Measurements from ENCODE around the gene DAB2IP.

Gene DAB2IP

DNA sequence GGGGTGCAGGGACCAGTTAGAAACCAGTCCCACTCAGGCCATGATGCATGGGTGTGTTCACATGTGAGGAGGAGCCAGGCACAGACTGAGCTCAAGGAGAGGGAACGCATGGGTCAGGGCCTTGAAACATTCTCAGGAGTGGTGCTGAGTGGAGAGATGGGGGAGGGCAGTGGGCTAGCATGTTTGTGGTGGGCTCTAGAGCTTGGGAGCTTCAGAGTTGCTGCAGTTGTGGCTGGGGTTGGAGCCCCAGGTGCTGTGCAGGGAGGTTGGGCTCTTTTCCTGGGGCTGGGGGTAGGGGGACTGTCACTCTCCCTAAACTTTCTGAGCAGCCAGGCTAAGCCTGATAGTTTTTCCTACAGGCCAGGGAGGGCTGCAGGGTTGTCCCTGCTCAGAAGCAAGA, 95.4 kb downstream of the DAB2IP start:
- ChIA-PET CTCF (interaction anchor here (0.5 to 1.3 kb wide), 2 partner anchors 60 to 206 kb away, joined by 3 to 6 read pairs; no protein-coding TSS in a partner anchor), POLR2A (ENCODE audit: low non-redundant PET) (no interaction called here)
- no peak for TF ChIP-seq CTCF (conservative IDR thresholded peaks at IDR 0.05; ENCODE audit: low read depth)
- H3K27ac ChIP-seq: peak overlapping the region; percentile 84
- no peak for DNase-seq (ENCODE audit: low spot score)

GRCh38 chr9:121748074-121748473, 96.6 kb downstream of the DAB2IP start:
- no peak for DNase-seq (ENCODE audit: low spot score)
- no peak for TF ChIP-seq CTCF (conservative IDR thresholded peaks at IDR 0.05; ENCODE audit: low read depth)
- POLR2A ChIA-PET (ENCODE audit: low non-redundant PET): interaction anchor here (0.6 kb wide), 1 partner anchor 328 kb away, joined by 11 read pairs; no protein-coding TSS in a partner anchor
- CTCF ChIA-PET: interaction anchor here (0.5 to 1.3 kb wide), 5 partner anchors 18 to 202 kb away, joined by 3 to 7 read pairs (median 4); no protein-coding TSS in a partner anchor
- peak overlapping the region; percentile 84 for H3K27ac ChIP-seq

DNA sequence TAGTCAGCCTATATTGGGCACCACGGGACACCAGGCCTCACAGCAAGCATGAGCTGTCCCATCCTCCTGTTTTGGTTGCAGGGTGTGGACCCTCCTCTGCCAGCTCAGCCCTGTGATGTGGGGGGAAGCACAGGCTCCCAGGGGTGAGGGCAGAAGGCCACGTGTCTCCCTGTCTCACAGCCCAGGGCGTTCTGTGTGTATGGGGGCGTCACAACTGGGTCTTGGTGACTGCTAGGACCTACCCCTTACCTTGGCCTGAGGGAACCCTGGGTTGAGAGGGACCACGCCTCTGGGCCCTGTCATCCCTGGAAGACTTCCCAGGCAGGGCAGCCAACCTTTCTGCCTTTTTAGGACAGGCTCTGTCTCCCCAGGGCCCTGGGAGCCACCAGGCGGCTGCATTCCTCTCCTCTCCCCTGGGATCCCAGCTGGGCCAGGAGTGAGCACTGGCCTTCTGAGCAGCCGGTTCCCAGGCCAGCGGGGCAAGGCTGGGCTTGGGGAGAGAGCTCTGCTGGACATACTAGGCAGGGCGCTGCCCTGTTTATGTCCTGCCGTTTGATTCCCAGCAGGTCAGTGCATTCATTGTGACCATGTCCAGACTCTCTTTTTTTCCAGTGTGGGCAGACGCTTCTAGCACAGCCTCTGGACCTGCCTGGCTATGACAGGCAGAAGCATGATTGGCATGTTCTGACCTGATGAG, 97.4 kb downstream of the DAB2IP start:
- H3K27ac ChIP-seq: peak overlapping the region; percentile 84
- ChIA-PET CTCF (interaction anchor here (0.7 to 1.3 kb wide), 3 partner anchors 62 to 203 kb away, joined by 4 to 7 read pairs (median 6); no protein-coding TSS in a partner anchor), POLR2A (ENCODE audit: low non-redundant PET) (no interaction called here)
- DNase-seq (ENCODE audit: low spot score): no peak
- TF ChIP-seq CTCF (conservative IDR thresholded peaks at IDR 0.05; ENCODE audit: low read depth): no peak

DNA sequence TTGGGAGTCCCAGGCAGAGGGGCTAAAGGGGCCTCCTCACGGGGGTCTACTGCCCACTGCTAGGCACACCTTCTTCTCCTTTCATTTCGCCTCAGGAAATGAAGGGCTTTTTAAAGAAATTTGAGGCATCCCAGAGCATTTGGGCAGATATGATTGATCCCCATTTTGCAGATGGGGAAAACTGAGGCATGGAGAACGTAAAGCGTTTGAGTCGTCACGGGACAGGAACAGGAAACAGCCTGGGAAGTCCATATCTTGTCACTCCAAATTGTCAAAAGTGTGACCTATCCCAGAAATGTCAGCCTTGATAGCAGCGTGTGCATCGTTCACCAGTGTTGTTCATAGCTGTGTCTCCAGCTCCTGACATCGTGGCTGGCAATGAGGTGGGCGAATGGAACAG, 98.2 kb downstream of the DAB2IP start:
- CTCF ChIA-PET: interaction anchor here (0.6 to 1.3 kb wide), 3 partner anchors 62 to 204 kb away, joined by 3 to 7 read pairs (median 4); no protein-coding TSS in a partner anchor

GRCh38 chr9:121750259-121750714, 98.9 kb downstream of the DAB2IP start:
- ChIA-PET CTCF (interaction anchor here (0.6 to 1.1 kb wide), 5 partner anchors 30 to 205 kb away, joined by 3 to 4 read pairs (median 3); no protein-coding TSS in a partner anchor), POLR2A (ENCODE audit: low non-redundant PET) (no interaction called here)
- no peak for TF ChIP-seq CTCF (conservative IDR thresholded peaks at IDR 0.05; ENCODE audit: low read depth)
- no peak for DNase-seq (ENCODE audit: low spot score)
- no peak overlapping the region for H3K27ac ChIP-seq

More for the DNA sequence above, 98.2 kb downstream of the DAB2IP start:
- no peak for DNase-seq (ENCODE audit: low spot score)
- peak overlapping the region; percentile 84 for H3K27ac ChIP-seq
- POLR2A ChIA-PET (ENCODE audit: low non-redundant PET): no interaction called here
- TF ChIP-seq CTCF (conservative IDR thresholded peaks at IDR 0.05; ENCODE audit: low read depth): no peak

GRCh38 chr9:121750715-121751623, 99.5 kb downstream of the DAB2IP start:
- H3K27ac ChIP-seq: peak overlapping the region; percentile 56; the same call in 1 of the 2 replicates
- DNase-seq (ENCODE audit: low spot score): no peak
- no peak for TF ChIP-seq CTCF (conservative IDR thresholded peaks at IDR 0.05; ENCODE audit: low read depth)
- ChIA-PET POLR2A (ENCODE audit: low non-redundant PET) (no interaction called here), CTCF (interaction anchor here (0.6 to 1.1 kb wide), 5 partner anchors 30 to 205 kb away, joined by 3 to 4 read pairs (median 3); no protein-coding TSS in a partner anchor)

All from RWPE1 (cell line).